Adrenal gland (tissue), 12 donors: ENCODE results near the gene CARD10. TPM values are rescaled to one million over a fixed set of nuclear protein-coding genes. Genes with fewer than 3 reads are reported as not detected.

Experiments
- DNase-seq, 7 donors: peaks; one replicate each; pipeline ENCODE4 v3.0.0-alpha.2; 2019 to 2020
- H3K27ac ChIP-seq, 5 donors: fragments of 200-600 bp; sonication (generic) in 4 of 5; 1 replicate in 3 of 5; 2 replicates in 2 of 5; pipeline versions ENCODE4 v1.5.1 to v1.8.0; 2016 to 2020; ENCODE audit warnings: mild to moderate bottlenecking in 1 of 5
- H3K27me3 ChIP-seq: fragments of 200-600 bp; 2 replicates; pipeline ENCODE4 v1.8.0; 2021
- H3K36me3 ChIP-seq, 2 donors: fragments of 200-600 bp; replicated peaks in 1 of 2; 1 replicate in 1 of 2; 2 replicates in 1 of 2; pipeline versions ENCODE4 v1.5.1 to v1.8.0; 2018 to 2022
- H3K4me1 ChIP-seq, 2 donors: fragments of 200-600 bp; replicated peaks in 1 of 2; 1 replicate in 1 of 2; 2 replicates in 1 of 2; pipeline versions ENCODE4 v1.5.1 to v1.8.0; 2018 to 2021
- H3K4me3 ChIP-seq, 4 donors: fragments of 200-600 bp; sonication (generic) in 3 of 4; one replicate each; pipeline ENCODE4 v1.5.1; 2016 to 2018
- H3K9me3 ChIP-seq, 3 donors: fragments of 200-600 bp; sonication (generic) in 1 of 3; replicated peaks in 1 of 3; 1 replicate in 2 of 3; 2 replicates in 1 of 3; pipeline versions ENCODE4 v1.5.1 to v1.8.0; 2016 to 2021
- POLR2A ChIP-seq, 2 donors: fragments of 450-650 bp; IDR thresholded peaks; one replicate each; pipeline ENCODE4 v1.6.1; 2017; ENCODE audit warnings: antibody characterized with exemption in 2 of 2, mild to moderate bottlenecking in 2 of 2, moderate library complexity in 1 of 2
- WGBS, 4 donors: extraction: QIAGEN DNeasy Blood & Tissue Kit in 2 of 4; methylation state at CpG; one replicate each; pipeline versions ENCODE4 v1.1.5 to v1.1.7; 2013 to 2017; 5-methylcytosine and 5-hydroxymethylcytosine counted together
- intact Hi-C, 2 donors: fragments of 100-400 bp; cut with DNase I; formaldehyde crosslinking; loops; one replicate each; pipeline versions ENCODE4 v1.14.1 to v1.15.0; 2022 to 2023
- polyA plus RNA-seq, 3 donors: library from polyadenylated mRNA; stranded (reverse); fragments of 200-250 nt in 2 of 3; fragments of 350-450 nt in 1 of 3; fragmentation: Illumina TruSeq in 1 of 3; extraction: RNeasy Lipid Tissue Mini Kit (QIAGEN cat#74804) in 1 of 3; gene quantifications; one replicate each; pipeline ENCODE4 v1.2.3, GENCODE V29; 2013 to 2014
- total RNA-seq, 9 donors: library from RNA; depleted of rRNA in 4 of 9; stranded (reverse); fragments of >200 nt in 4 of 9; fragments of 120-200 nt in 1 of 9; fragmentation: NEBNext Ultra II Directional in 1 of 9; extraction: Animal tissue kit (Norgen Biotek cat#: 25700) in 1 of 9; gene quantifications; one replicate each; pipeline versions ENCODE4 v1.1.0 to v1.2.4, GENCODE V29; 2013 to 2023
- TF ChIP-seq, protein P1 (sequence below), 6 experiments: fragments of 450-650 bp in 4 of 6; fragments of 200-600 bp in 2 of 6; sonication (generic) in 1 of 6; IDR thresholded peaks; 1 replicate in 5 of 6; 2 replicates in 1 of 6; pipeline versions ENCODE4 v1.5.1 to v1.8.0; 2016 to 2021; ENCODE audit warnings: antibody characterized with exemption in 6 of 6, mild to moderate bottlenecking in 2 of 6, moderate library complexity in 1 of 6
- donor health status: healthy with polysubstance abuse.
- donor health status: Bipolar disorder and iron deficiency.
- donor health status: DM: yes; HTN: yes; CAD: no.
- donor health status: DM: no; HTN: no; CAD: no.
- donor health status: DM: no; HTN: no; CAD: no.
- donor health status: DM: yes; HTN: yes; CAD: no.

CARD10 gene
- total and polyA plus RNA-seq, 12 donors, result 3.3 to 34.2 (median 19.0) TPM

DNA sequence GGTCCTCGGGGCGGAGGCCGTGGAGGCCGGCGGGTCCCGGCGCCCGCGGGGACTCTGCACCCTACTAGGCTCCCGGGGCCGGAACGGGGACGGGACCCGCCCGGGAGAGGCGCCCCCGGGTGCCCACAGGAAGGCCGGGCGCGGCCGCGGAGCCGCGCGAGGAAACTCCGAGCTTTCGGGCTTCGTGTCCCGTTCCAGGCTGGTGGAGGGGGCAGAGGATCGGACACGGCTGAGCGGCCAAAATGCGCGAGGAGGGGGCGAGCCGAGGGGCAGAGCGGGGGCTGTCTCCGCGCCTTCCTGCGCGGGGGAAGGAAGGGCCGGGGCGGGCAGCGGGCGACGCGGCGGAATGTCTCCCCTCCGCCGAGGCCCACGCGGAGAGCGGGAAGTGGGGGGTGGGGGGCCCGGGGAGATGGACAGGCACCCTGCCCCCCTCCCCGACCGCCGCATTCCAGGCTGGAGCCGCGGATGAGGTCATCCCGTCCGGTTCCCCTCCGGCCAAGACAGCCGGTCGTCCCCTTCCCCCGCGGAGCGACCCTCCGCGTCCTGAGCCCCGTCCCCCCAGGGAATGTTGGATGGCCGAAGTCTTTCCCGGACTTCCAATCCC is 41.5 kb upstream of the CARD10 start:
- H3K27me3 ChIP-seq, result no peaks in the 10 kb centered on the region
- H3K36me3 ChIP-seq, result peaks cover 0 to 1% of the 10 kb centered on the region in 2 donors
- TF ChIP-seq POLR2A (IDR thresholded peaks at IDR 0.05), result no peak
- TF ChIP-seq, protein P1, sequence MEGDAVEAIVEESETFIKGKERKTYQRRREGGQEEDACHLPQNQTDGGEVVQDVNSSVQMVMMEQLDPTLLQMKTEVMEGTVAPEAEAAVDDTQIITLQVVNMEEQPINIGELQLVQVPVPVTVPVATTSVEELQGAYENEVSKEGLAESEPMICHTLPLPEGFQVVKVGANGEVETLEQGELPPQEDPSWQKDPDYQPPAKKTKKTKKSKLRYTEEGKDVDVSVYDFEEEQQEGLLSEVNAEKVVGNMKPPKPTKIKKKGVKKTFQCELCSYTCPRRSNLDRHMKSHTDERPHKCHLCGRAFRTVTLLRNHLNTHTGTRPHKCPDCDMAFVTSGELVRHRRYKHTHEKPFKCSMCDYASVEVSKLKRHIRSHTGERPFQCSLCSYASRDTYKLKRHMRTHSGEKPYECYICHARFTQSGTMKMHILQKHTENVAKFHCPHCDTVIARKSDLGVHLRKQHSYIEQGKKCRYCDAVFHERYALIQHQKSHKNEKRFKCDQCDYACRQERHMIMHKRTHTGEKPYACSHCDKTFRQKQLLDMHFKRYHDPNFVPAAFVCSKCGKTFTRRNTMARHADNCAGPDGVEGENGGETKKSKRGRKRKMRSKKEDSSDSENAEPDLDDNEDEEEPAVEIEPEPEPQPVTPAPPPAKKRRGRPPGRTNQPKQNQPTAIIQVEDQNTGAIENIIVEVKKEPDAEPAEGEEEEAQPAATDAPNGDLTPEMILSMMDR (IDR thresholded peaks at IDR 0.05), result no peak
- intact Hi-C loops, result no loop called here
- 0 to 3% (median 1%) methylated on average over 6 to 72 of the region's 72 CpGs for WGBS, 4 donors
- no peaks in the 10 kb centered on the region for H3K9me3 ChIP-seq
- peaks cover 49 to 52% of the 10 kb centered on the region in 2 donors for H3K4me1 ChIP-seq
- peak overlapping the region; percentile 46 to 97 (median 74) for H3K4me3 ChIP-seq
- peak overlapping the region; percentile 89 to 99 (median 99) for H3K27ac ChIP-seq
- peak in 6 of 7 donors; percentile 62 to 78 (median 72) for DNase-seq

DNA sequence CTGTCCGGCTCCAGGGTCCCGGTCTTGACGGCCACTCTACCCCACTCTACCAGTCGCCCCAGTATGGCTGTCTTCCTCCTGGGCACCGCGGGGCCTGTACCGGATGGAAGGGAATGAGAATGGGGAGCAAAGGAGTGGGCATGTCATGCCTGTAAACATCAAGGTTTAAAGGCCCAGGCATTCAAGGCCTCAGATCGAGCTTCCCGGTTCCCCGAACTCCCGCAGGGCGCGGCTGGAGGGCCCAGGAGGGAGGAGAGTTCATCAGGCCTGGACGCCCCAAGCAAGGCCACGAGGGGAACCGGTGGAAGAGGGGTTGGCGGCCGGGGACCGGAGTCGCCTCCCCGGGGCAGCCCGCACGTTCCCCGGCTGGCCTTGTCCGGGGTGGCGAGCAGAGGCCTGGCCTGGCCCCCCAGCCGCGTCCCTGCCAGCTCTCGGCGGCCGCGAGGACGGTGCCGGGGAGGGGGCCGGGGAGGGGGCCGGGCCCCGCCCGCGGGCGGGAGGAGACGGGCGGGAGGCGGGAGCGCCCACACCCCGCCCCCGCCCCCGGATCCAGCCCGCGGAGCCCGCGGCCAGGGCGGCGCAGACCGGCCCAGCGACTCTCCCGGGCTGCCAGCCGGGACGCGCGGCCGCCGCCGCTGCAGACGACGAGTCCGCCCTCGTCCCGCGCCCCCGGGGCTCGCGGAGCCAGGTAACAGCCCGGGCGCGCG is 40.8 kb upstream of the CARD10 start, which contains the start of gene CDC42EP1:
TSS of gene CDC42EP1 (plus strand) at position 580 of the 707 bp plus-strand sequence. CDS start 5,870 bp downstream, outside the sequence.
- no peaks in the 10 kb centered on the region for H3K36me3 ChIP-seq
- DNase-seq, result peak; percentile 76 to 82 (median 78)
- WGBS, 4 donors, result 3 to 9% (median 6%) methylated on average over 11 to 75 of the region's 76 CpGs
- TF ChIP-seq POLR2A (IDR thresholded peaks at IDR 0.05), result peak; percentile 74 to 87
- TF ChIP-seq, protein P1 (IDR thresholded peaks at IDR 0.05), result no peak
- intact Hi-C loops, result no loop called here
- H3K4me3 ChIP-seq, result peak within 1 kb of the TSS; percentile 46 to 97 (median 74)
- H3K4me1 ChIP-seq, result peaks cover 43 to 46% of the 10 kb centered on the region in 2 donors
- no peaks in the 10 kb centered on the region for H3K27me3 ChIP-seq
- no peaks in the 10 kb centered on the region for H3K9me3 ChIP-seq
- peak within 1 kb of the TSS; percentile 89 to 99 (median 99) for H3K27ac ChIP-seq

DNA sequence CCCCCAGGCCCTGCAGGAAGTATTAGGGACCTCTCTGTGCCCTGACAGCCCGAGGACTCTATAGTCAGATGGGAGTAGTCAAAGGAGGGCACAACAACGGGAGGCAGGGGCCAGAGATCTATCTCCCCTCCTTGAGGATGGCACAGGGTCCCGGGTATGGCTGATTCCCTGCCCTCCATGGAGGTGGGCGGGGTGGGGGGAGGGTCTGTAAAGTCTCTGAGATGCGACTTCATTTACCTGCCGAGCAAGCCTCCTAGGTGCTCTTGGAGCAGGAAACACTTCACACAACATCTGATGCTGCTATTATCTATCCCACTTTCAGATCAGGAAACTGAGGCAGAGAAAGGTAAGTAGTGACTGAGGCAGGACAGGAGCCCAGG is 40.3 kb upstream of the CARD10 start:
- peak overlapping the region in 2 of 4 donors; percentile 4 to 97 for H3K4me3 ChIP-seq
- no peak for TF ChIP-seq POLR2A (IDR thresholded peaks at IDR 0.05)
- 48 to 67% (median 61%) methylated on average over 4 to 6 of the region's 6 CpGs for WGBS, 4 donors
- peaks cover 38 to 40% of the 10 kb centered on the region in 2 donors for H3K4me1 ChIP-seq
- no peaks in the 10 kb centered on the region for H3K27me3 ChIP-seq
- DNase-seq, result no peak
- H3K27ac ChIP-seq, result peak overlapping the region; percentile 78 to 99 (median 99)
- H3K36me3 ChIP-seq, result no peaks in the 10 kb centered on the region
- intact Hi-C loops, result no loop called here
- H3K9me3 ChIP-seq, result no peaks in the 10 kb centered on the region

DNA sequence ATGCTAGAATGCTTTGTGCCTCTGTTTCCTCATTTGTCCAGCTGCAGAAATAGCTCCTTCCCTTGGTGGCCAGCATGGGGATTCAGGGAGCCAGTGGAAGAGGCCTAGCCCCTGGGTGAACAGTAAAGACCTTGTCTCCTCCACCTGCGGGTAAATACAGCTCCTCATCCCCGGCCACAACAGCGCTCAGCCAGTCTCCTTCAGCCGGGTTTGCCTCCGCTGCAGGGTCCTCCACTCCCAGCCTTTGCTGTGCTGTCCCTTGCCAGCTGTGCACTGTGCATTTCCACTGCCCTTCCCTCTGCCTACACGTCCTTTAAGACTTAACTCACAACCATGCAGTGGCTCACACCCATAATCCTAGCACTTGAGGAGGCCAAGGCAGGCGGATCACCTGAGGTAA is 39.6 kb upstream of the CARD10 start:
- no peaks in the 10 kb centered on the region for H3K36me3 ChIP-seq
- H3K27me3 ChIP-seq, result no peaks in the 10 kb centered on the region
- no peaks in the 10 kb centered on the region for H3K9me3 ChIP-seq
- TF ChIP-seq, protein P1 (IDR thresholded peaks at IDR 0.05), result no peak
- TF ChIP-seq POLR2A (IDR thresholded peaks at IDR 0.05), result no peak
- intact Hi-C loops, result no loop called here
- H3K27ac ChIP-seq, result peak overlapping the region in 3 of 5 donors; percentile 65 to 99 (median 99)
- 80 to 91% (median 84%) methylated on average over 7 of the region's 7 CpGs for WGBS, 4 donors
- no peak overlapping the region for H3K4me3 ChIP-seq
- DNase-seq, result no peak
- H3K4me1 ChIP-seq, result peaks cover 31 to 33% of the 10 kb centered on the region in 2 donors
